AG09319 (cell line): ENCODE measurements around the gene ATP6V1G3.

Source experiments
- DNase-seq: peaks from one replicate; pipeline ENCODE4 v3.0.0-alpha.2; 2010; ENCODE audit warnings: low read depth; ENCODE audit errors: extremely low read depth
- TF ChIP-seq, protein P1 (sequence below): IDR thresholded peaks from 2 replicates; pipeline ENCODE4 v1.5.1; 2011; ENCODE audit warnings: low read depth, mild to moderate bottlenecking, inconsistent platforms, low read length, moderate library complexity

The ATP6V1G3 gene

DNA sequence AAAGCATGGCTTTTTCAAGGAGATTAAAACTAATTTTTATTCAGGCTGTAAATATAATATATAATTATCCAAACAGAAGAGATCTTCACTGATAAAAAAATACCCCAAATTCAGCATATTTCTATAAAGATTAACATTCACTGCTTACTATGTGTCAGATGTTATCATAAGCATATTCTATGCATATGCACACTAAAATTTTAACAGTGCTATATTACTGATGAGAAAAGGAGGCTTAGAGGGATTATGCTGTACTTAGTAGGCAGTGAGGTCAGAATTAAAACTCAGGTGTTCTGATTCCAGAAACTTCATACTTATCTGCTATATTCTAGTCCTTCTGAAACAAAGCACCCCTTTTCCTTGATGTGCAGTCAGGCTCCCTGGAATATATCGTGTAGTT is 33.8 kb upstream of the ATP6V1G3 start:
- TF ChIP-seq, protein P1, sequence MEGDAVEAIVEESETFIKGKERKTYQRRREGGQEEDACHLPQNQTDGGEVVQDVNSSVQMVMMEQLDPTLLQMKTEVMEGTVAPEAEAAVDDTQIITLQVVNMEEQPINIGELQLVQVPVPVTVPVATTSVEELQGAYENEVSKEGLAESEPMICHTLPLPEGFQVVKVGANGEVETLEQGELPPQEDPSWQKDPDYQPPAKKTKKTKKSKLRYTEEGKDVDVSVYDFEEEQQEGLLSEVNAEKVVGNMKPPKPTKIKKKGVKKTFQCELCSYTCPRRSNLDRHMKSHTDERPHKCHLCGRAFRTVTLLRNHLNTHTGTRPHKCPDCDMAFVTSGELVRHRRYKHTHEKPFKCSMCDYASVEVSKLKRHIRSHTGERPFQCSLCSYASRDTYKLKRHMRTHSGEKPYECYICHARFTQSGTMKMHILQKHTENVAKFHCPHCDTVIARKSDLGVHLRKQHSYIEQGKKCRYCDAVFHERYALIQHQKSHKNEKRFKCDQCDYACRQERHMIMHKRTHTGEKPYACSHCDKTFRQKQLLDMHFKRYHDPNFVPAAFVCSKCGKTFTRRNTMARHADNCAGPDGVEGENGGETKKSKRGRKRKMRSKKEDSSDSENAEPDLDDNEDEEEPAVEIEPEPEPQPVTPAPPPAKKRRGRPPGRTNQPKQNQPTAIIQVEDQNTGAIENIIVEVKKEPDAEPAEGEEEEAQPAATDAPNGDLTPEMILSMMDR, result no peak
- DNase-seq, result no peak

DNA sequence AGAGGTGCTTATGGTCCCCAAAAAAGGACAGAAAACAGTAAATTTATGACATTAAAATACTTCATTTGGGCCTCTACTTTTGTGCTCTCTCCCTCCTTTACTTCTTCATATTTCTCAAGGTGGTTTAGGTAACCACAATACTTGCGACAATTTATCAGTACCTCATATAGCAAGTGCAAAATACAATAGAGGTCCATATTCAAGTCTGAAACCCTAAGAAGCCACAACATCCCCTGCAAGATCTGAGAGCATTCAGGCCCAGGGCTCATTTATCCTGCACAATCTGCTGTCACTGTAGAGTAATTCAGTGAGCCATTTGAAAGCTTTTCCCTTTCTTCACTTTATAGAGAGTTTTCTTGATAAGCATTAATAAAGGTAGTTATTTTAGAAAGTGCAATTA is 24.2 kb upstream of the ATP6V1G3 start:
- TF ChIP-seq, protein P1, result no peak
- no peak for DNase-seq

DNA sequence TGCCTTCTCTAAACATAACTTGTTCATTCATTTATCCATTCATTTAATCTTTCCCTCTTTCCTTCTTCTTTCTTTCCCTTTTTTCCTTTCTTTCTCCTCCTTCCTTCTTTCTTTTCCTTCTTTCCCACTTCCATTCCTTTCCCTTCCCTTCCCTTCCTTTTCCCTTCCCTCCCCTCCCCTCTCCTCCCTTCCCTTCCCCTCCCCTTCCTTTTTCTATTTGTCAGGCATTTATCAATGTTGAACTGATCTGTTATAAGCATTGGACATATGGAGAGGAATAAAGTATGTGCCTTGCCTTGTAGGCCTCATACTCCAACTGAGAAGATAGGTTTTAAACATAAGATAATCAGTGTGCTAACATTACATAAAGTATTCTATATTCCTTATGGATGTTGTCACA is 23.7 kb upstream of the ATP6V1G3 start:
- DNase-seq, result no peak
- TF ChIP-seq, protein P1, result no peak

DNA sequence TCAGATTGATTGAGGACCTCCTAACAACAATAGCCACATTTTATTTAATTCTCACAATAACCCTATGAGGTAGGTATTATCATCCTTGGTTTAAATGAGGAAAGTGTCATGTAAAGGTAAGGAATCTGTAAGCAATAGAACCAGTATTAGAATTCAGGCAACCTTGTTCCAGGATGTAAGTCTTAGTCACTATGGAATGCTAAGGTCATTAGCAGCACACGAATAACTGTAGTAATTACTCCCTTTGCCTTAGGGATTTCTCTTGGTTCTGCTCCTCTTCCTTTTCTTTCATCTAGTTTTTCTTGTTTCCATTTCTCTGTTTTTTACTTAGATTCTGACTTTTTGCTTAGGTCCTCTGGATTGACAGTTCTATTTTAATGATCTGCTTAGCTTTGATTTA is 23.1 kb upstream of the ATP6V1G3 start:
- no peak for DNase-seq
- TF ChIP-seq, protein P1, result no peak

DNA sequence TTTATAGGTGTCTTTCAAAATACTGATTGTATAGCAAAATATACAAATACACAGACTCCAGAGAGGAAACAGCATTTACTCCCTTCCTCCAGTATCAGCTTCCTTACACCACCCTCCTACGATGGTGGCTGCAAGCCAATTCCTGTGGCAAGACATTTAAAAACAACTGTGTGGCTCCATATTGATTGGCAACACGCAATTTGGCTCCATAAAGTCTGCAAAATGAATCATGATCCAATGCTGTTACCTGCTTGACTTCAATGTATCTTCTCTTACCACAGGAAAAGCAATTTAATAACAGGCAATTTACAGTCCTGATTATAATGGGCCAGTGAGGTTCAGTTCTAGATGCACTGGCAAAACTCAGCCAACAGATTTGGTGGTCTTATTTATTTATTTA is 19.7 kb upstream of the ATP6V1G3 start:
- no peak for DNase-seq
- TF ChIP-seq, protein P1, result no peak

DNA sequence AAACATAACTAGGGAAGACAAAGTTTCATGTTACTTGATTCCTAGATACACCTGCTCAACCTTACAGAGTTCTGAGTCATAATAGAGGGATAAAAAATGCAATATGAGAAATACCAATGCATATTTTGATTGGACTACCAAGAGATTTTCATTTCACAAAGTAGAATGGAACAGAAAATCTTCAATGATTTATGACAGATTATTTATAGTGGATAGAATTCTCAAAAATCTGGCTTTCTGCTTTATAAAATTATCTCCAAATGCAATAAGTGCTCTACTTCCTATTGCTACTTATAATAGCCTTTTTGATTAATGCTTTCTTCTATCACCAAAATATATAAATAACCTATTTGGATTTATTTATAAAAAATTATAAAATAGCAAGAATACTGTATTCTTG is 18.9 kb upstream of the ATP6V1G3 start:
- DNase-seq, result no peak
- TF ChIP-seq, protein P1, result no peak

DNA sequence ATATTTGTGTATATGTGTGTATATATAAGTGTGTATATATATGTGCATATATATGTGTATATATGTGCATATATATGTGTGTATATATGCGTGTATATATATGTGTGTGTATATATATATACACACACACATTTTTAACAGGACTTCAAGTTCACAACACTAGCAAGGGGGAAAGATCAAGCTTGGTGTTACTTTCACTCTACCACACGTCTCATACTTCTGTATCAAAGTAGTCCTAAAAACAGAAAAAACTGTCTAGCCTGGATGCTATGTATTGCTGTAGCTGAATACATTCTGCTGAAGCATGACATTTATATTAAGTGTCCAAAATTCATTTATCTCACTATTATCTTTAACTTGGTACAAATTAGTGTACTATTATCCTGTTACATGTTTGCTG is 17.9 kb upstream of the ATP6V1G3 start:
- DNase-seq, result no peak
- TF ChIP-seq, protein P1, result no peak

DNA sequence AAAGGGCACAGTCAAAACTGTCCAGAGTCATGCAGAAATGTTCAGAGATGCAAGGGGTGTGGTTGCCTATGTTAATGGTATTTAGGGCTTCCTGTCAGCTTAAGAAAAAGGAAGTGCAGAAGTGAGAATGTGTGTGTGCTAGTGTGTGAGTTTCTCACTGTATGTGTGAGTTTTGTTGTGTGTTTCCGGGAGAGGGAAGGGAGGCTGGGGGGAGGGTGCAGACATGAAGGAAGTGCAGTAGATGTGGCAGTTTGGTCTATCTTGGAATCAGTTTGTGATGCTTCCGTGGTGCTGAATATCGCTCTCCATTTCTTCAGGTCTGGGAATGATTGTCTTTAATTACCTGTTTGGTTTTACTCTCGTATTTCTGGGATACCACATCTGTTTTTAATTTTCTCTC is 16.5 kb upstream of the ATP6V1G3 start:
- TF ChIP-seq, protein P1, result no peak
- no peak for DNase-seq
